HepG2 (cell line): ENCODE results near the gene POGLUT3. TPM values are rescaled to one million over a fixed set of nuclear protein-coding genes. Genes with fewer than 3 reads are reported as not detected.

Source experiments
- ARHGAP35 ChIP-seq: sonication (generic); formaldehyde crosslinking; IDR thresholded peaks from 2 replicates; pipeline ENCODE4 v1.9.0; 2022; ENCODE audit warnings: mild to moderate bottlenecking, inconsistent platforms, moderate library complexity, missing genetic modification reagents, borderline replicate concordance
- FOXO4 ChIP-seq: sonication (generic); formaldehyde crosslinking; conservative IDR thresholded peaks from 2 replicates; pipeline ENCODE4 v1.8.1; 2023; ENCODE audit warnings: missing genetic modification reagents
- GRHL1 ChIP-seq: sonication (generic); formaldehyde crosslinking; conservative IDR thresholded peaks from 2 replicates; pipeline ENCODE4 v1.8.0; 2022; ENCODE audit warnings: missing genetic modification reagents
- HMG20A ChIP-seq: IDR thresholded peaks from 2 replicates; pipeline ENCODE4 v1.6.1; 2016; ENCODE audit warnings: borderline replicate concordance
- HOXA7 ChIP-seq: sonication (generic); formaldehyde crosslinking; IDR thresholded peaks from 2 replicates; pipeline ENCODE4 v1.8.1; 2022; ENCODE audit warnings: mild to moderate bottlenecking, missing genetic modification reagents, moderate library complexity
- LRRFIP1 ChIP-seq: sonication (generic); formaldehyde crosslinking; conservative IDR thresholded peaks from 2 replicates; pipeline ENCODE4 v1.4.0; 2020; ENCODE audit warnings: missing genetic modification reagents
- PLRG1 ChIP-seq: fragments of 450-650 bp; conservative IDR thresholded peaks from 2 replicates; pipeline ENCODE4 v1.6.1; 2016
- POGK ChIP-seq: sonication (generic); formaldehyde crosslinking; conservative IDR thresholded peaks from 2 replicates; pipeline ENCODE4 v1.8.0; 2022; ENCODE audit warnings: mild to moderate bottlenecking, moderate library complexity, missing genetic modification reagents
- SMAD9 ChIP-seq: sonication (generic); formaldehyde crosslinking; IDR thresholded peaks from 2 replicates; pipeline ENCODE4 v1.5.1; 2020; ENCODE audit warnings: mild to moderate bottlenecking, missing genetic modification reagents
- SNAPC2 ChIP-seq: sonication (generic); formaldehyde crosslinking; IDR thresholded peaks from 2 replicates; pipeline ENCODE4 v1.8.1; 2022; ENCODE audit warnings: mild to moderate bottlenecking, missing genetic modification reagents
- SSRP1 ChIP-seq: IDR thresholded peaks from 2 replicates; pipeline ENCODE4 v1.6.1; 2016; ENCODE audit warnings: control low read depth
- TEF ChIP-seq: sonication (generic); formaldehyde crosslinking; IDR thresholded peaks from 2 replicates; pipeline ENCODE4 v1.5.0; 2020; ENCODE audit warnings: missing genetic modification reagents
- ZBTB25 ChIP-seq: IDR thresholded peaks from 2 replicates; pipeline ENCODE4 v1.6.1; 2018; ENCODE audit warnings: missing genetic modification reagents
- ZNF138 ChIP-seq: sonication (generic); formaldehyde crosslinking; IDR thresholded peaks from 2 replicates; pipeline ENCODE4 v1.5.0; 2020; ENCODE audit warnings: mild to moderate bottlenecking, low read depth, missing genetic modification reagents
- ZNF18 ChIP-seq: sonication (generic); formaldehyde crosslinking; IDR thresholded peaks from 2 replicates; pipeline ENCODE4 v1.8.0; 2022; ENCODE audit warnings: mild to moderate bottlenecking, missing genetic modification reagents; ENCODE audit not compliant: insufficient replicate concordance
- ZNF263 ChIP-seq: sonication (generic); formaldehyde crosslinking; IDR thresholded peaks from 2 replicates; pipeline ENCODE4 v1.4.0; 2020; ENCODE audit warnings: missing genetic modification reagents
- ZNF317 ChIP-seq: sonication (generic); formaldehyde crosslinking; IDR thresholded peaks from 2 replicates; pipeline ENCODE4 v1.5.0; 2020; ENCODE audit warnings: mild to moderate bottlenecking, missing genetic modification reagents
- polyA plus RNA-seq, 8 experiments: library from polyadenylated mRNA; depleted of rRNA in 3 of 8; stranded (reverse) in 7 of 8; unstranded in 1 of 8; fragments of >200 nt; fragmentation: Illumina TruSeq in 4 of 8; extraction: Trizol in 4 of 8; gene quantifications; 2 replicates each; pipeline versions ENCODE4 v1.2.1 to v1.2.3, GENCODE V29; 2011 to 2016; ENCODE audit warnings: low read depth in 4 of 8, missing spikeins in 1 of 8, mixed read lengths in 1 of 8; ENCODE audit not compliant: insufficient read depth in 1 of 8
- total RNA-seq, 5 experiments: library from RNA; depleted of rRNA; stranded (reverse); fragments of >200 nt; fragmentation: Illumina TruSeq; extraction: Trizol; gene quantifications; 2 replicates each; pipeline ENCODE4 v1.2.3, GENCODE V29; 2016; ENCODE audit warnings: low read depth in 1 of 5

The POGLUT3 gene
- total and polyA plus RNA-seq, 2 of the 13 experiments (the other 11 are each of a cell fraction or from before 2014, with no cell fraction given): 14.3 to 22.0 TPM

GRCh38 chr11:108498046-108498815, at the start of gene POGLUT3 (continued):
- TF ChIP-seq POGK (CRISPR knock-in tag) (no peak), ZNF138 (CRISPR knock-in tag) (no peak; the same call in 1 of the 2 replicates), HOXA7 (CRISPR knock-in tag) (no peak), HMG20A (CRISPR knock-in tag) (no peak), SNAPC2 (CRISPR knock-in tag) (no peak), FOXO4 (CRISPR knock-in tag) (no peak), ZNF263 (CRISPR knock-in tag) (peak; percentile 56; the same call in 1 of the 2 replicates), LRRFIP1 (CRISPR knock-in tag) (no peak), SMAD9 (CRISPR knock-in tag) (0 out of 2 replicates have a peak, but pooled peaks have one; percentile 59), TEF (CRISPR knock-in tag) (no peak; the same call in 1 of the 2 replicates), PLRG1 (no peak), ZNF317 (CRISPR knock-in tag) (no peak), ARHGAP35 (CRISPR knock-in tag) (0 out of 2 replicates have a peak, but pooled peaks have one; percentile 6), SSRP1 (CRISPR knock-in tag) (no peak), ZNF18 (CRISPR knock-in tag) (peak; percentile 69), GRHL1 (CRISPR knock-in tag) (no peak), ZBTB25 (no peak)
